ENCODE measurements around the gene KDM1B.

DNA sequence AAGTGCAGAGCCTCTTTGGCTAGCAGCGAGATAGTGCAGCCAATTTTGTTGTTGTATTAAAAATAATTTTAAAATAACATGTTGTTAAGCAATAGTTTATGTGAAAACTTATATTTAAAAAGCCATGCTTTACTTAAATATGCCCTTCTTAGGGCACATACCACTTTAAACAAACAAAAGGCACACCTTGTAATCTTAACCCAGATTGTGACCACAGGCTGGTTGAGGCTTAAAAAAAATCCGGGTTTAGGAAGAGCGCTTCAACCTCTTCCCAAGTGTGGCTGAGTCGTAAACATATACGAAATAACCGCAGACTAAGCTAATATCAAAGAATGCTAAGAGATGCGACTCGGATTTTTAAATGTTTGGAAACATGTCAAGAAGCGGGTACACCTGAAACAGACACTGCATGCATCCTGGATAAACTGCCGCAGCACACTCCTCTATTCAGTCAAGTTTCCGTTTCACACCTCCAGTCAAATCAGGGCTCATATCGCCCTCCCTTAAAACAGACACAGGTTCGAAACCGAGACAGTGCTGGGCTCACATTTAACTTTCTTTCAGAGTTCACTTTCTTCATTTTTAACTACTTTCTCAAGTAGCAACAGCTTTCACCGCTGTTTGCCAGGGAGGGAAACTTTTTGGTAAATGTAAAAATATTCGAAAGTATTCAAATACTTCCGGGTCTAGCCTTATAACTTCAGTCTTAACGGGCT lies 107.6 kb downstream of the KDM1B start:
- no peak for TF ChIP-seq CTCF (IDR thresholded peaks at IDR 0.05)
- TF ChIP-seq POLR2A (IDR thresholded peaks at IDR 0.05), result no peak

Measured in lower leg skin (tissue), 3 donors.